ENCODE measurements around the gene NOL4L. TPM values are rescaled to one million over a fixed set of nuclear protein-coding genes. Genes with fewer than 3 reads are reported as not detected.

The NOL4L gene
- total RNA-seq, 1 experiment from 2014 or later: 1.4 TPM

DNA sequence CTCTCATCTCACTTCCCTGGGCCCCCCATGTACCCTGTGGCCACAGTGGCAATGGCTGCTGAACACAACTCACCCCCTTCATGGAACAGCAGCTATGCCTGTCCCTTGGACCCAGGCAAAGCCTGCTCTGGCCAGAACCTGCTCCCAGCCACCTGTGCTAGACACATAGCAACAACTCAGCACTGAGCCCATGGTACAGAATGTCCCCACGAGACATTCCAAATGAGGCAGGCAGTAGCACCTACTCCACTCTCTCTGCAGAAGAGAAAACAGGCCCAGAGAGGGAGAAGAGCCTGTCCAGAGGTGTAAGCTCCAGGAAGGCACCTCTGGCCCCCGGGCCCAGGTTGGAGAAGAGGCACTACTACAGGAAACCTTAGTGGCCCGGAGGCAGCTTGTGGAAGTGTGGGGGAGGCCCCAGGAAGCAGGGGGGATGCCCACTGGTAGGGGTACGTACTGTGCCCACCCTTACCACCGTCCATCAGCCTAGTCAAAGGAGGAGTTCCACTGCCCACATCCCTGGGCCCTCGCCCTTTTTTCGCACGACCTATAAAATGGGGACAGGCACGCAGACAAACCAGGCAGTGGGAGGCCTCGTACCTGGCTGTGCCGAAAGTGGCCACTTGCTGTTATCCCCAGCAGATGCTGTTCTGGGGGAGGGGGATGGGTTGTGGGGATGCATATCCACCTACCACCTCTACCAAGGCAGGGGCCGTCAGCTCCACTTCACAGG, 129.8 kb downstream of the NOL4L start:
- no peaks in the 10 kb centered on the region for H3K4me1 ChIP-seq (ENCODE audit: insufficient read depth, low read length, poor library complexity, severe bottlenecking)
- no TSS peak for BruUV-seq (replicated peaks)
- no peak for DNase-seq (ENCODE audit: low spot score)
- H3K27ac ChIP-seq (ENCODE audit: low read depth, low read length, poor library complexity, severe bottlenecking): no peak overlapping the region
- H3K9me3 ChIP-seq (ENCODE audit: low read depth, low read length, poor library complexity, severe bottlenecking): no peaks in the 10 kb centered on the region
- ChIA-PET POLR2A (ENCODE audit: low non-redundant PET) (no interaction called here), CTCF (interaction anchor here (0.5 to 0.6 kb wide), 2 partner anchors 332 to 587 kb away, joined by 3 to 6 read pairs; no protein-coding TSS in a partner anchor)
- no peak overlapping the region for H3K4me3 ChIP-seq (ENCODE audit: low read depth, low read length, poor library complexity, severe bottlenecking)
- no peaks in the 10 kb centered on the region for H3K36me3 ChIP-seq (ENCODE audit: insufficient read depth, low read length, poor library complexity, severe bottlenecking)
- TF ChIP-seq CTCF (conservative IDR thresholded peaks at IDR 0.05; ENCODE audit: low read depth, low read length) (no peak), EZH2 (IDR thresholded peaks at IDR 0.05; ENCODE audit: borderline replicate concordance, low read depth, low read length, poor library complexity, severe bottlenecking) (no peak)
- intact Hi-C loops (cut with micrococcal nuclease; ENCODE audit: unreplicated experiment): loop anchor here (1.0 kb wide), 1 partner anchor 10 kb away; no protein-coding TSS in a partner anchor
- H3K27me3 ChIP-seq (replicated peaks; ENCODE audit: insufficient read depth, low read depth, low read length, poor library complexity): no peaks in the 10 kb centered on the region

DNA sequence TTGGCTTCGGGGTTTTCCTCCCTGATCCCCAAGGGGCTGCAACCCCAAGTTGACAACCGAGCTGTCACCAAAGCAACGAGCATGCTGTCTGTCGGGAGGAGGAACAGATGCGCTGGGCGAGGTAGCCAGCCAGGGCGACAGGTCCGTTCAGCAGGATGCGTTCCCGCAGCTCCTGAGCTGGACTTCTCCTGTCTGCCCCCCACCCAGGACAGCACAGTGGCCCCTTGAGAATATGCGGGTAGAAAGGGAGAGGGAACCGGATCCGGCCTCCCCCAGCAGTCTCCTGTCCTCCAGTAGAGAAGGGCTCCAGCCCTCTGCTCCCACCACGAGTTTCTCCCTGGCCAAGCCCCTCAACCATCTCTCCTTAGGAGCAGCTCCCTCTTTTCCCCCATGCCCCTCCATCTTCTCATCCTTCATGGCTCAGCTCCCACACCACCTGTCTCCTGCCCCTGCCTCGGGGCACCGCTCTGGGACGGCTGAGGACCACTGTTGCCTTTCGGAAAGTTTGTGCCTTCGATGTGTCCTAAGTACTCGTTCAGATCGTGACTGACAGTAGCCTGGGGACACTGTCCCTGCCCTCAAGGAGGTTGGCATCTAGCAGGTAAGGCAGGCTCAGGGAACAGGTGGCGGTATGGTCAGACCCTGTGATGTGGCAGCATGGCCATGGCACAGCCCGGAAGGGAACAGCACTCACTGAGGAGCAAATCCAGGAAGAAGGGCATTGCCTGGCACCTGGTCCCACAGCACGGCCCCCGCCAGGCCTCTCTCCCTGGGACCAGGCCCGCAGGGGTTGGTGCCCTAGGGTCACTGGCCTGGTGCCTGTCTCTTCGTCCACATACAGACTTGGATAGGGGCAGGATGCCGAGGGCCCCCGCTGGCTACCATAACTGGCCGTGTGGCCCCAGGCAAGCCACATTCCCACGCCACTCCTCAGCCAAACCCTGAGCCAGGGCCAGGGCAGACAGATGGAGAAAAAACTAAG, 130.7 kb downstream of the NOL4L start:
- no peak for TF ChIP-seq CTCF (conservative IDR thresholded peaks at IDR 0.05; ENCODE audit: low read depth, low read length)
- no peak for TF ChIP-seq EZH2 (IDR thresholded peaks at IDR 0.05; ENCODE audit: borderline replicate concordance, low read depth, low read length, poor library complexity, severe bottlenecking)
- Histone ChIP-seq H3K4me3 (ENCODE audit: low read depth, low read length, poor library complexity, severe bottlenecking) (no peak overlapping the region), H3K4me1 (ENCODE audit: insufficient read depth, low read length, poor library complexity, severe bottlenecking) (no peaks in the 10 kb centered on the region), H3K9me3 (ENCODE audit: low read depth, low read length, poor library complexity, severe bottlenecking) (no peaks in the 10 kb centered on the region), H3K27me3 (replicated peaks; ENCODE audit: insufficient read depth, low read depth, low read length, poor library complexity) (no peaks in the 10 kb centered on the region), H3K27ac (ENCODE audit: low read depth, low read length, poor library complexity, severe bottlenecking) (no peak overlapping the region), H3K36me3 (ENCODE audit: insufficient read depth, low read length, poor library complexity, severe bottlenecking) (no peaks in the 10 kb centered on the region)
- ChIA-PET POLR2A (ENCODE audit: low non-redundant PET) (no interaction called here), CTCF (no interaction called here)
- intact Hi-C loops (cut with micrococcal nuclease; ENCODE audit: unreplicated experiment): loop anchor here (1.0 kb wide), 1 partner anchor 9 kb away; no protein-coding TSS in a partner anchor
- BruUV-seq (replicated peaks): no TSS peak
- DNase-seq (ENCODE audit: low spot score): no peak

GRCh38 chr20:32453467-32454163, 131.5 kb downstream of the NOL4L start:
- TF ChIP-seq CTCF (conservative IDR thresholded peaks at IDR 0.05; ENCODE audit: low read depth, low read length): no peak
- no peak for TF ChIP-seq EZH2 (IDR thresholded peaks at IDR 0.05; ENCODE audit: borderline replicate concordance, low read depth, low read length, poor library complexity, severe bottlenecking)
- intact Hi-C loops (cut with micrococcal nuclease; ENCODE audit: unreplicated experiment): no loop called here
- BruUV-seq (replicated peaks): no TSS peak
- no peak for DNase-seq (ENCODE audit: low spot score)
- no peak overlapping the region for H3K27ac ChIP-seq (ENCODE audit: low read depth, low read length, poor library complexity, severe bottlenecking)
- H3K4me3 ChIP-seq (ENCODE audit: low read depth, low read length, poor library complexity, severe bottlenecking): no peak overlapping the region
- ChIA-PET CTCF (no interaction called here), POLR2A (ENCODE audit: low non-redundant PET) (no interaction called here)
- H3K9me3 ChIP-seq (ENCODE audit: low read depth, low read length, poor library complexity, severe bottlenecking): no peaks in the 10 kb centered on the region
- H3K27me3 ChIP-seq (replicated peaks; ENCODE audit: insufficient read depth, low read depth, low read length, poor library complexity): no peaks in the 10 kb centered on the region
- H3K36me3 ChIP-seq (ENCODE audit: insufficient read depth, low read length, poor library complexity, severe bottlenecking): no peaks in the 10 kb centered on the region
- no peaks in the 10 kb centered on the region for H3K4me1 ChIP-seq (ENCODE audit: insufficient read depth, low read length, poor library complexity, severe bottlenecking)

All from A673 (cell line).